K562 (cell line): Measurements from ENCODE around the gene TMEM53.

Experiments
- CHD4 ChIP-seq: fragments of 200-600 bp; sonication (generic); IDR thresholded peaks from 3 replicates; pipeline ENCODE4 v1.6.1; 2012; ENCODE audit warnings: low read depth, mild to moderate bottlenecking, mixed read lengths, low read length, inconsistent platforms; ENCODE audit not compliant: insufficient read depth, insufficient replicate concordance, poor library complexity, severe bottlenecking
- EZH2 ChIP-seq: IDR thresholded peaks from 2 replicates; pipeline ENCODE4 v1.6.1; 2012; ENCODE audit warnings: low read depth, mild to moderate bottlenecking, inconsistent platforms, low read length, borderline replicate concordance
- IRF2 ChIP-seq: sonication (generic); formaldehyde crosslinking; IDR thresholded peaks from 2 replicates; pipeline ENCODE4 v1.8.1; 2022; ENCODE audit warnings: mild to moderate bottlenecking, missing genetic modification reagents
- MCM7 ChIP-seq, 2 experiments: fragments of 450-650 bp; IDR thresholded peaks; 2 replicates each; pipeline ENCODE4 v1.6.1; 2016 to 2018
- MED1 ChIP-seq: sonication (generic); formaldehyde crosslinking; IDR thresholded peaks from 2 replicates; pipeline ENCODE4 v1.8.1; 2023; ENCODE audit warnings: missing genetic modification reagents, borderline replicate concordance
- NCOR1 ChIP-seq: fragments of 450-650 bp; IDR thresholded peaks from 2 replicates; pipeline ENCODE4 v1.6.1; 2016; ENCODE audit warnings: mild to moderate bottlenecking, moderate library complexity
- POLR2G ChIP-seq: fragments of 200-400 bp; formaldehyde crosslinking; IDR thresholded peaks from 2 replicates; pipeline ENCODE4 v1.6.1; 2017; ENCODE audit warnings: low read depth, mild to moderate bottlenecking, antibody characterized with exemption, low read length, moderate library complexity
- XRCC5 ChIP-seq: fragments of 200-400 bp; formaldehyde crosslinking; IDR thresholded peaks from 2 replicates; pipeline ENCODE4 v1.6.1; 2017; ENCODE audit warnings: low read depth, mild to moderate bottlenecking, low read length
- ZNF766 ChIP-seq: fragments of 200-800 bp; sonication (Bioruptor generic); conservative IDR thresholded peaks from 2 replicates; pipeline ENCODE4 v1.6.1; 2016; ENCODE audit warnings: missing genetic modification characterization, missing compliant biosample characterization
- TF ChIP-seq, protein P1 (sequence below), 3 experiments: IDR thresholded peaks in 2 of 3; conservative IDR thresholded peaks in 1 of 3; 2 replicates each; pipeline ENCODE4 v1.5.1; 2011 to 2012; ENCODE audit warnings: low read length in 3 of 3, mild to moderate bottlenecking in 3 of 3, control low read depth in 2 of 3, improper control_type of control experiment in 1 of 3, inconsistent platforms in 1 of 3, low read depth in 1 of 3, mixed read lengths in 1 of 3, moderate library complexity in 1 of 3; ENCODE audit not compliant: insufficient read depth in 2 of 3
- TF ChIP-seq, protein P2 (sequence below): fragments of 450-650 bp; formaldehyde crosslinking; IDR thresholded peaks from 2 replicates; pipeline ENCODE4 v1.4.0; 2020; ENCODE audit warnings: mild to moderate bottlenecking

DNA sequence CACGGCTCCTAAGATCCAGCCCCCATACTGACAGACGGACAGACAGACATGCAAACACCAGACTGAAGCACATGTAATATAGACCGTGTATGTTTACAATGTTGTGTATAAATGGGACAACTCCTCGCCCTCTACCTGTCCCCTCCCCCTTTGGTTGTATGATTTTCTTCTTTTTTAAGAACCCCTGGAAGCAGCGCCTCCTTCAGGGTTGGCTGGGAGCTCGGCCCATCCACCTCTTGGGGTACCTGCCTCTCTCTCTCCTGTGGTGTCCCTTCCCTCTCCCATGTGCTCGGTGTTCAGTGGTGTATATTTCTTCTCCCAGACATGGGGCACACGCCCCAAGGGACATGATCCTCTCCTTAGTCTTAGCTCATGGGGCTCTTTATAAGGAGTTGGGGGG is 23.2 kb downstream of the TMEM53 start:
- TF ChIP-seq MCM7 (IDR thresholded peaks at IDR 0.05), result no peak
- TF ChIP-seq ZNF766, result no peak
- TF ChIP-seq XRCC5, result no peak
- TF ChIP-seq EZH2, result no peak
- TF ChIP-seq, protein P1, sequence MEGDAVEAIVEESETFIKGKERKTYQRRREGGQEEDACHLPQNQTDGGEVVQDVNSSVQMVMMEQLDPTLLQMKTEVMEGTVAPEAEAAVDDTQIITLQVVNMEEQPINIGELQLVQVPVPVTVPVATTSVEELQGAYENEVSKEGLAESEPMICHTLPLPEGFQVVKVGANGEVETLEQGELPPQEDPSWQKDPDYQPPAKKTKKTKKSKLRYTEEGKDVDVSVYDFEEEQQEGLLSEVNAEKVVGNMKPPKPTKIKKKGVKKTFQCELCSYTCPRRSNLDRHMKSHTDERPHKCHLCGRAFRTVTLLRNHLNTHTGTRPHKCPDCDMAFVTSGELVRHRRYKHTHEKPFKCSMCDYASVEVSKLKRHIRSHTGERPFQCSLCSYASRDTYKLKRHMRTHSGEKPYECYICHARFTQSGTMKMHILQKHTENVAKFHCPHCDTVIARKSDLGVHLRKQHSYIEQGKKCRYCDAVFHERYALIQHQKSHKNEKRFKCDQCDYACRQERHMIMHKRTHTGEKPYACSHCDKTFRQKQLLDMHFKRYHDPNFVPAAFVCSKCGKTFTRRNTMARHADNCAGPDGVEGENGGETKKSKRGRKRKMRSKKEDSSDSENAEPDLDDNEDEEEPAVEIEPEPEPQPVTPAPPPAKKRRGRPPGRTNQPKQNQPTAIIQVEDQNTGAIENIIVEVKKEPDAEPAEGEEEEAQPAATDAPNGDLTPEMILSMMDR (IDR thresholded peaks at IDR 0.05 in 2 of 3, conservative IDR thresholded peaks at IDR 0.05 in 1 of 3; ENCODE audit: insufficient read depth in 2 of 3, low read depth in 1 of 3, low read length in 3 of 3), result peak; percentile 28 to 37 (median 30); a peak in 3 of 6 replicates
- no peak for TF ChIP-seq CHD4
- TF ChIP-seq NCOR1, result no peak
- no peak for TF ChIP-seq MED1
- TF ChIP-seq POLR2G, result no peak
- TF ChIP-seq, protein P2, sequence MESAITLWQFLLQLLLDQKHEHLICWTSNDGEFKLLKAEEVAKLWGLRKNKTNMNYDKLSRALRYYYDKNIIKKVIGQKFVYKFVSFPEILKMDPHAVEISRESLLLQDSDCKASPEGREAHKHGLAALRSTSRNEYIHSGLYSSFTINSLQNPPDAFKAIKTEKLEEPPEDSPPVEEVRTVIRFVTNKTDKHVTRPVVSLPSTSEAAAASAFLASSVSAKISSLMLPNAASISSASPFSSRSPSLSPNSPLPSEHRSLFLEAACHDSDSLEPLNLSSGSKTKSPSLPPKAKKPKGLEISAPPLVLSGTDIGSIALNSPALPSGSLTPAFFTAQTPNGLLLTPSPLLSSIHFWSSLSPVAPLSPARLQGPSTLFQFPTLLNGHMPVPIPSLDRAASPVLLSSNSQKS (CRISPR knock-in tag), result no peak
- TF ChIP-seq IRF2 (CRISPR knock-in tag), result no peak
